ENCODE measurements around the gene PNPLA1. TPM values are rescaled to one million over a fixed set of nuclear protein-coding genes. Genes with fewer than 3 reads are reported as not detected.

The PNPLA1 gene
- total RNA-seq, 1 experiment from 2014 or later: not detected

- no peak for TF ChIP-seq ZNF317 (CRISPR knock-in tag; IDR thresholded peaks at IDR 0.05; ENCODE audit: borderline replicate concordance, low read depth)
- TF ChIP-seq JAZF1 (CRISPR knock-in tag; IDR thresholded peaks at IDR 0.05): no peak
- TF ChIP-seq E2F4 (CRISPR knock-in tag; IDR thresholded peaks at IDR 0.05; ENCODE audit: borderline replicate concordance, low read depth): no peak
Observed at GRCh38 chr6:36273067-36273466, 3.2 kb downstream of the PNPLA1 start (continued).

- no peak for TF ChIP-seq HMGA2 (CRISPR knock-in tag; IDR thresholded peaks at IDR 0.05)
- no peak for TF ChIP-seq NR2C2 (CRISPR knock-in tag; IDR thresholded peaks at IDR 0.05)
- TF ChIP-seq RELA (CRISPR knock-in tag; IDR thresholded peaks at IDR 0.05; ENCODE audit: borderline replicate concordance): no peak
- TF ChIP-seq ATF1 (CRISPR knock-in tag; IDR thresholded peaks at IDR 0.05): no peak
- TF ChIP-seq ATF6 (CRISPR knock-in tag; IDR thresholded peaks at IDR 0.05): no peak
- TF ChIP-seq TEAD1 (CRISPR knock-in tag; IDR thresholded peaks at IDR 0.05): no peak
- no peak for TF ChIP-seq AFF4 (CRISPR knock-in tag; IDR thresholded peaks at IDR 0.05; ENCODE audit: borderline replicate concordance)
- TF ChIP-seq, protein P1, sequence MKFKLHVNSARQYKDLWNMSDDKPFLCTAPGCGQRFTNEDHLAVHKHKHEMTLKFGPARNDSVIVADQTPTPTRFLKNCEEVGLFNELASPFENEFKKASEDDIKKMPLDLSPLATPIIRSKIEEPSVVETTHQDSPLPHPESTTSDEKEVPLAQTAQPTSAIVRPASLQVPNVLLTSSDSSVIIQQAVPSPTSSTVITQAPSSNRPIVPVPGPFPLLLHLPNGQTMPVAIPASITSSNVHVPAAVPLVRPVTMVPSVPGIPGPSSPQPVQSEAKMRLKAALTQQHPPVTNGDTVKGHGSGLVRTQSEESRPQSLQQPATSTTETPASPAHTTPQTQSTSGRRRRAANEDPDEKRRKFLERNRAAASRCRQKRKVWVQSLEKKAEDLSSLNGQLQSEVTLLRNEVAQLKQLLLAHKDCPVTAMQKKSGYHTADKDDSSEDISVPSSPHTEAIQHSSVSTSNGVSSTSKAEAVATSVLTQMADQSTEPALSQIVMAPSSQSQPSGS (CRISPR knock-in tag; IDR thresholded peaks at IDR 0.05; ENCODE audit: borderline replicate concordance, low read depth): no peak
- TF ChIP-seq ZNF423 (CRISPR knock-in tag; IDR thresholded peaks at IDR 0.05): no peak
- no peak for TF ChIP-seq TP53 (CRISPR knock-in tag; IDR thresholded peaks at IDR 0.05)
- TF ChIP-seq E2F4 (CRISPR knock-in tag; IDR thresholded peaks at IDR 0.05; ENCODE audit: borderline replicate concordance, low read depth): no peak
- TF ChIP-seq, protein P2, sequence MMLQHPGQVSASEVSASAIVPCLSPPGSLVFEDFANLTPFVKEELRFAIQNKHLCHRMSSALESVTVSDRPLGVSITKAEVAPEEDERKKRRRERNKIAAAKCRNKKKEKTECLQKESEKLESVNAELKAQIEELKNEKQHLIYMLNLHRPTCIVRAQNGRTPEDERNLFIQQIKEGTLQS (CRISPR knock-in tag; conservative IDR thresholded peaks at IDR 0.05): no peak
- TF ChIP-seq, protein P3, sequence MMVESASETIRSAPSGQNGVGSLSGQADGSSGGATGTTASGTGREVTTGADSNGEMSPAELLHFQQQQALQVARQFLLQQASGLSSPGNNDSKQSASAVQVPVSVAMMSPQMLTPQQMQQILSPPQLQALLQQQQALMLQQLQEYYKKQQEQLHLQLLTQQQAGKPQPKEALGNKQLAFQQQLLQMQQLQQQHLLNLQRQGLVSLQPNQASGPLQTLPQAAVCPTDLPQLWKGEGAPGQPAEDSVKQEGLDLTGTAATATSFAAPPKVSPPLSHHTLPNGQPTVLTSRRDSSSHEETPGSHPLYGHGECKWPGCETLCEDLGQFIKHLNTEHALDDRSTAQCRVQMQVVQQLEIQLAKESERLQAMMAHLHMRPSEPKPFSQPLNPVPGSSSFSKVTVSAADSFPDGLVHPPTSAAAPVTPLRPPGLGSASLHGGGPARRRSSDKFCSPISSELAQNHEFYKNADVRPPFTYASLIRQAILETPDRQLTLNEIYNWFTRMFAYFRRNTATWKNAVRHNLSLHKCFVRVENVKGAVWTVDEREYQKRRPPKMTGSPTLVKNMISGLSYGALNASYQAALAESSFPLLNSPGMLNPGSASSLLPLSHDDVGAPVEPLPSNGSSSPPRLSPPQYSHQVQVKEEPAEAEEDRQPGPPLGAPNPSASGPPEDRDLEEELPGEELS (CRISPR knock-in tag; IDR thresholded peaks at IDR 0.05): no peak
- TF ChIP-seq ZNF396 (CRISPR knock-in tag; IDR thresholded peaks at IDR 0.05; ENCODE audit: borderline replicate concordance): no peak
- no peak for TF ChIP-seq ZNF671 (CRISPR knock-in tag; IDR thresholded peaks at IDR 0.05)
- TF ChIP-seq TEAD4 (CRISPR knock-in tag; IDR thresholded peaks at IDR 0.05): no peak
- no peaks in the 10 kb centered on the region for H3K4me1 Mint-ChIP-seq
- ChIA-PET CTCF (no interaction called here), POLR2A (no interaction called here)
- no peak overlapping the region for H3K27ac Mint-ChIP-seq
- H3K36me3 Mint-ChIP-seq: no peaks in the 10 kb centered on the region
- H3K9me3 Mint-ChIP-seq: no peaks in the 10 kb centered on the region
- H3K4me3 Mint-ChIP-seq: no peak overlapping the region
- ATAC-seq (no peak), DNase-seq (ENCODE audit: low spot score) (no peak)
- no peaks in the 10 kb centered on the region for H3K27me3 Mint-ChIP-seq (ENCODE audit: low read depth)
Observed at GRCh38 chr6:36273802-36274514, 4.1 kb downstream of the PNPLA1 start.

All from WTC11 (cell line).